GM12878 (cell line): ENCODE results near the gene TAMALIN. TPM values are rescaled to one million over a fixed set of nuclear protein-coding genes. Genes with fewer than 3 reads are reported as not detected.

Experiments
- ATAC-seq: fragments of 200-7000 bp; cut with Tn5 transposase; 3 replicates; pipeline ENCODE4 v1.9.1; 2020; ENCODE audit warnings: mild to moderate bottlenecking, moderate library complexity
- BruUV-seq: library from RNA; stranded (reverse); fragments of 400-500 nt; replicated peaks from 2 replicates; lab custom pipeline; 2021; lab: Mats Ljungman, UMichigan
- CTCF ChIA-PET: fragments of 300-600 bp; sonication (Branson Sonifier 250); formaldehyde crosslinking; extraction: SDS; loops from one replicate; lab custom pipeline; 2021; ENCODE audit warnings: inconsistent platforms; lab: Yijun Ruan, JAX
- POLR2A ChIA-PET: fragments of 350-600 bp; formaldehyde crosslinking; extraction: SDS; loops from one replicate; lab custom pipeline; 2021; ENCODE audit warnings: inconsistent platforms; lab: Charles Lee
- RAD21 ChIA-PET: fragments of 300-600 bp; sonication (Branson Sonifier 250); formaldehyde crosslinking; loops from one replicate; lab custom pipeline; 2023; ENCODE audit warnings: antibody characterized with exemption; ENCODE audit not compliant: unreplicated experiment; lab: Charles Lee
- SMC1A ChIA-PET: fragments of 300-600 bp; sonication (Branson Sonifier 250); formaldehyde crosslinking; loops from one replicate; lab custom pipeline; 2023; ENCODE audit not compliant: unreplicated experiment, uncharacterized antibody; lab: Charles Lee
- DNase-seq: peaks from one replicate; pipeline ENCODE4 v3.0.0-alpha.2; 2011; ENCODE audit warnings: low read depth, low spot score
- FAIRE-seq: peaks from 3 replicates; lab custom pipeline; 2011; peaks lifted over from hg19 to GRCh38; lab: Jason Lieb, UNC
- H2AFZ ChIP-seq: 2 replicates; pipeline ENCODE4 v1.6.0; 2011; ENCODE audit warnings: low read depth, low read length, control low read depth; ENCODE audit not compliant: control insufficient read depth
- H3K27ac ChIP-seq: 2 replicates; pipeline ENCODE4 v1.5.1; 2011; ENCODE audit warnings: control low read depth; ENCODE audit not compliant: control insufficient read depth, insufficient read depth
- H3K27me3 ChIP-seq, 2 experiments: replicated peaks in 1 of 2; 2 replicates each; pipeline versions ENCODE4 v1.6.0 to v1.6.1; 2011; ENCODE audit warnings: low read length in 1 of 2; ENCODE audit not compliant: control insufficient read depth in 2 of 2, insufficient read depth in 2 of 2
- H3K36me3 ChIP-seq, 2 experiments: 2 replicates each; pipeline ENCODE4 v1.5.1; 2011; ENCODE audit warnings: low read length in 1 of 2; ENCODE audit not compliant: control insufficient read depth in 2 of 2, insufficient read depth in 2 of 2
- H3K4me1 ChIP-seq: 2 replicates; pipeline ENCODE4 v1.6.1; 2011; ENCODE audit warnings: mild to moderate bottlenecking, low read length, moderate library complexity, mixed read lengths; ENCODE audit not compliant: control insufficient read depth, insufficient read depth
- H3K4me2 ChIP-seq: 2 replicates; pipeline ENCODE4 v1.6.0; 2011; ENCODE audit warnings: control low read depth; ENCODE audit not compliant: control insufficient read depth, insufficient read depth
- H3K4me3 ChIP-seq: fragments of 200-600 bp; sonication (generic); 2 replicates; pipeline ENCODE4 v1.5.1; 2016
- H3K79me2 ChIP-seq: 2 replicates; pipeline ENCODE4 v1.6.0; 2011; ENCODE audit warnings: low read length; ENCODE audit not compliant: control insufficient read depth, insufficient read depth
- H3K9ac ChIP-seq: 2 replicates; pipeline ENCODE4 v1.8.0; 2011; ENCODE audit warnings: low read length, control low read depth, mixed read lengths; ENCODE audit not compliant: control insufficient read depth, insufficient read depth
- H3K9me3 ChIP-seq: replicated peaks from 3 replicates; pipeline ENCODE4 v1.5.1; 2011; ENCODE audit warnings: mild to moderate bottlenecking, low read length; ENCODE audit not compliant: control insufficient read depth, insufficient read depth
- H4K20me1 ChIP-seq: 2 replicates; pipeline ENCODE4 v1.6.0; 2011; ENCODE audit not compliant: control insufficient read depth, insufficient read depth
- BCL11A ChIP-seq: IDR thresholded peaks from 2 replicates; pipeline ENCODE4 v1.6.1; 2011; ENCODE audit warnings: low read depth, low read length
- BHLHE40 ChIP-seq, 2 experiments: fragments of 450-650 bp in 1 of 2; IDR thresholded peaks; 2 replicates each; pipeline ENCODE4 v1.6.1; 2011 to 2017; ENCODE audit warnings: low read depth in 2 of 2, borderline replicate concordance in 1 of 2, improper control_type of control experiment in 1 of 2, low read length in 1 of 2, mild to moderate bottlenecking in 1 of 2
- CTCF ChIP-seq, 3 experiments: IDR thresholded peaks in 2 of 3; conservative IDR thresholded peaks in 1 of 3; 2 replicates each; pipeline ENCODE4 v1.5.1; 2011; ENCODE audit warnings: low read depth in 3 of 3, low read length in 3 of 3, mild to moderate bottlenecking in 3 of 3, control low read depth in 2 of 3, moderate library complexity in 2 of 3, inconsistent platforms in 1 of 3, mixed read lengths in 1 of 3; ENCODE audit not compliant: control insufficient read depth in 2 of 3, insufficient read depth in 1 of 3; ENCODE audit errors: extremely low read depth in 1 of 3
- IRF4 ChIP-seq: IDR thresholded peaks from 2 replicates; pipeline ENCODE4 v1.6.1; 2011; ENCODE audit warnings: low read depth, low read length
- RB1 ChIP-seq: fragments of 450-650 bp; formaldehyde crosslinking; IDR thresholded peaks from 2 replicates; pipeline ENCODE4 v1.6.1; 2017; ENCODE audit warnings: mild to moderate bottlenecking, borderline replicate concordance
- SMARCA5 ChIP-seq: fragments of 450-650 bp; IDR thresholded peaks from 2 replicates; pipeline ENCODE4 v1.6.1; 2017; ENCODE audit warnings: mild to moderate bottlenecking
- SMC3 ChIP-seq: IDR thresholded peaks from 2 replicates; pipeline ENCODE4 v1.6.1; 2011; ENCODE audit warnings: low read length, improper control_type of control experiment, borderline replicate concordance
- YY1 ChIP-seq: IDR thresholded peaks from 2 replicates; pipeline ENCODE4 v1.6.1; 2011; ENCODE audit warnings: low read depth, mild to moderate bottlenecking, low read length
- ZBTB40 ChIP-seq: fragments of 450-650 bp; IDR thresholded peaks from 2 replicates; pipeline ENCODE4 v1.6.1; 2016; ENCODE audit warnings: mild to moderate bottlenecking, moderate library complexity, borderline replicate concordance
- ZNF207 ChIP-seq: fragments of 450-650 bp; IDR thresholded peaks from 2 replicates; pipeline ENCODE4 v1.6.1; 2014; ENCODE audit warnings: antibody characterized with exemption, mild to moderate bottlenecking, borderline replicate concordance
- WGBS: methylation state at CpG from one replicate; pipeline ENCODE4 v1.1.6; 2016; ENCODE audit warnings: low lambda C conversion rate; ENCODE audit not compliant: insufficient replicate concordance, insufficient coverage; ENCODE audit errors: missing lambda C conversion rate; 5-methylcytosine and 5-hydroxymethylcytosine counted together
- in situ Hi-C: fragments of 300-500 bp; cut with MboI; formaldehyde crosslinking; loops from 9 replicates; pipeline ENCODE4 v1.14.3; 2018; ENCODE audit warnings: mixed read lengths
- intact Hi-C: fragments of 100-400 bp; cut with micrococcal nuclease; formaldehyde crosslinking; loops from one replicate; pipeline ENCODE4 v1.14.2; 2022; ENCODE audit not compliant: unreplicated experiment
- polyA plus RNA-seq, 11 experiments: library from polyadenylated mRNA; depleted of rRNA in 4 of 11; unstranded in 6 of 11; stranded (reverse) in 5 of 11; fragments of >200 nt; fragmentation: Nextera tagmentation in 4 of 11; fragmentation: Illumina TruSeq in 1 of 11; extraction: Ambion mirVana in 4 of 11; extraction: Trizol in 1 of 11; gene quantifications; 1 replicate in 1 of 11; 2 replicates in 10 of 11; pipeline versions ENCODE4 v1.2.1 to v1.2.3, GENCODE V29; 2011 to 2016; ENCODE audit warnings: inconsistent platforms in 2 of 11, missing spikeins in 2 of 11, low read depth in 1 of 11
- total RNA-seq, 4 experiments: library from RNA; depleted of rRNA in 3 of 4; stranded (reverse); fragments of >200 nt in 3 of 4; fragmentation: Illumina TruSeq in 1 of 4; extraction: Trizol in 1 of 4; gene quantifications; 2 replicates each; pipeline versions ENCODE4 v1.2.1 to v1.2.3, GENCODE V29; 2013 to 2021
- TF ChIP-seq, protein P1 (sequence below): fragments of 450-650 bp; IDR thresholded peaks from 2 replicates; pipeline ENCODE4 v1.6.1; 2017; ENCODE audit warnings: mild to moderate bottlenecking, moderate library complexity

The TAMALIN gene
- total and polyA plus RNA-seq, 10 of the 15 experiments (the other 5 are each of a cell fraction or from before 2014, with no cell fraction given): 0.09 to 0.58 (median 0.19) TPM; not detected in 4

- CTCF ChIA-PET: interaction anchor here (0.6 to 2.9 kb wide), 16 partner anchors 9 to 88 kb away, joined by 3 to 19 read pairs (median 6); no protein-coding TSS in a partner anchor
- no TSS peak for BruUV-seq
- in situ Hi-C loops: no loop called here
- no peak overlapping the region for H3K9ac ChIP-seq
- no peak for DNase-seq
- no peak overlapping the region for H3K4me3 ChIP-seq
- POLR2A ChIA-PET: interaction anchor here (0.9 kb wide), 1 partner anchor 43 kb away, joined by 3 read pairs; no protein-coding TSS in a partner anchor
- 7% methylated on average over 7 of the region's 7 CpGs for WGBS
- SMC1A ChIA-PET: interaction anchor here (1.1 to 2.0 kb wide), 3 partner anchors 9 to 94 kb away, joined by 3 to 10 read pairs (median 4); no protein-coding TSS in a partner anchor
- RAD21 ChIA-PET: interaction anchor here (0.9 to 1.5 kb wide), 2 partner anchors 45 to 86 kb away, joined by 3 read pairs; no protein-coding TSS in a partner anchor
- no peaks in the 10 kb centered on the region; the same call in 1 of the 2 replicates for H4K20me1 ChIP-seq
- H2AFZ ChIP-seq: peak overlapping the region; percentile 25; the same call in 1 of the 2 replicates
- FAIRE-seq: peak; percentile 91
- no peak overlapping the region for H3K27ac ChIP-seq
- peaks cover 0 to 11% of the 10 kb centered on the region in 2 experiments; a peak in 2 of 4 replicates for H3K27me3 ChIP-seq
- no peak overlapping the region for H3K4me2 ChIP-seq
- H3K4me1 ChIP-seq: no peaks in the 10 kb centered on the region; the same call in 1 of the 2 replicates
- intact Hi-C loops: loop anchor here (1.0 to 10.0 kb wide), 4 partner anchors 42 to 555 kb away; partner anchors contain the start of gene SLC4A8
- no peaks in the 10 kb centered on the region for H3K36me3 ChIP-seq
- ATAC-seq: peak; percentile 98
- H3K9me3 ChIP-seq: no peaks in the 10 kb centered on the region
- no peaks in the 10 kb centered on the region for H3K79me2 ChIP-seq
- TF ChIP-seq SMARCA5: 0 out of 2 replicates have a peak, but pooled peaks have one; percentile 37
- no peak for TF ChIP-seq ZBTB40
- TF ChIP-seq CTCF (IDR thresholded peaks at IDR 0.05 in 2 of 3, conservative IDR thresholded peaks at IDR 0.05 in 1 of 3; ENCODE audit: control insufficient read depth in 2 of 3, extremely low read depth in 1 of 3, insufficient read depth in 1 of 3, low read depth in 3 of 3, low read length in 3 of 3): peak; percentile 95 to 97 (median 96)
- TF ChIP-seq SMC3: peak; percentile 87
- peak; percentile 30; the same call in 1 of the 2 replicates for TF ChIP-seq ZNF207
- TF ChIP-seq IRF4: 0 out of 2 replicates have a peak, but pooled peaks have one; percentile 16
- TF ChIP-seq RB1: peak; percentile 32; the same call in 1 of the 2 replicates
- TF ChIP-seq, protein P1, sequence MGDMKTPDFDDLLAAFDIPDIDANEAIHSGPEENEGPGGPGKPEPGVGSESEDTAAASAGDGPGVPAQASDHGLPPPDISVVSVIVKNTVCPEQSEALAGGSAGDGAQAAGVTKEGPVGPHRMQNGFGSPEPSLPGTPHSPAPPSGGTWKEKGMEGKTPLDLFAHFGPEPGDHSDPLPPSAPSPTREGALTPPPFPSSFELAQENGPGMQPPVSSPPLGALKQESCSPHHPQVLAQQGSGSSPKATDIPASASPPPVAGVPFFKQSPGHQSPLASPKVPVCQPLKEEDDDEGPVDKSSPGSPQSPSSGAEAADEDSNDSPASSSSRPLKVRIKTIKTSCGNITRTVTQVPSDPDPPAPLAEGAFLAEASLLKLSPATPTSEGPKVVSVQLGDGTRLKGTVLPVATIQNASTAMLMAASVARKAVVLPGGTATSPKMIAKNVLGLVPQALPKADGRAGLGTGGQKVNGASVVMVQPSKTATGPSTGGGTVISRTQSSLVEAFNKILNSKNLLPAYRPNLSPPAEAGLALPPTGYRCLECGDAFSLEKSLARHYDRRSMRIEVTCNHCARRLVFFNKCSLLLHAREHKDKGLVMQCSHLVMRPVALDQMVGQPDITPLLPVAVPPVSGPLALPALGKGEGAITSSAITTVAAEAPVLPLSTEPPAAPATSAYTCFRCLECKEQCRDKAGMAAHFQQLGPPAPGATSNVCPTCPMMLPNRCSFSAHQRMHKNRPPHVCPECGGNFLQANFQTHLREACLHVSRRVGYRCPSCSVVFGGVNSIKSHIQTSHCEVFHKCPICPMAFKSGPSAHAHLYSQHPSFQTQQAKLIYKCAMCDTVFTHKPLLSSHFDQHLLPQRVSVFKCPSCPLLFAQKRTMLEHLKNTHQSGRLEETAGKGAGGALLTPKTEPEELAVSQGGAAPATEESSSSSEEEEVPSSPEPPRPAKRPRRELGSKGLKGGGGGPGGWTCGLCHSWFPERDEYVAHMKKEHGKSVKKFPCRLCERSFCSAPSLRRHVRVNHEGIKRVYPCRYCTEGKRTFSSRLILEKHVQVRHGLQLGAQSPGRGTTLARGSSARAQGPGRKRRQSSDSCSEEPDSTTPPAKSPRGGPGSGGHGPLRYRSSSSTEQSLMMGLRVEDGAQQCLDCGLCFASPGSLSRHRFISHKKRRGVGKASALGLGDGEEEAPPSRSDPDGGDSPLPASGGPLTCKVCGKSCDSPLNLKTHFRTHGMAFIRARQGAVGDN: no peak
- 0 out of 4 replicates have a peak, but pooled peaks of 1 of the 2 experiments have one; percentile 18 for TF ChIP-seq BHLHE40 (IDR thresholded peaks at IDR 0.05; ENCODE audit: borderline replicate concordance in 1 of 2, low read depth in 2 of 2, low read length in 1 of 2)
- peak; percentile 73; the same call in 1 of the 2 replicates for TF ChIP-seq YY1
- TF ChIP-seq BCL11A: no peak
Observed at GRCh38 chr12:51980051-51980808, 26.5 kb upstream of the TAMALIN start.
